ENCODE measurements around the gene IFNW1.

- TF ChIP-seq EZH2 (IDR thresholded peaks at IDR 0.05; ENCODE audit: insufficient read depth, poor library complexity, severe bottlenecking) (no peak), EZH2phosphoT487 (IDR thresholded peaks at IDR 0.05; ENCODE audit: insufficient read depth, low read depth) (no peak)
These were observed 44.8 kb downstream of the IFNW1 start for GRCh38 chr9:21096901-21097255.
